H54 (cell line): ENCODE measurements around the gene ST6GALNAC6.
A peak's percentile ranks its signal among the peaks of the same experiment; 100 is the strongest.

Experiments used
- DNase-seq: peaks from one replicate; pipeline ENCODE4 v3.0.0; 2011; ENCODE audit warnings: low spot score, mixed read lengths; ENCODE audit not compliant: insufficient read length
- FAIRE-seq: peaks from 3 replicates; lab custom pipeline; 2011; peaks lifted over from hg19 to GRCh38; lab: Jason Lieb, UNC
- POLR2A ChIP-seq: IDR thresholded peaks from 2 replicates; pipeline ENCODE4 v1.6.1; 2011; ENCODE audit warnings: low read depth, mild to moderate bottlenecking, low read length

The ST6GALNAC6 gene

GRCh38 chr9:127904561-127905003 is 5.2 kb upstream of the ST6GALNAC6 start:
- FAIRE-seq = no peak
- TF ChIP-seq POLR2A = no peak
- no peak for DNase-seq

GRCh38 chr9:127903557-127904475 is 4.4 kb upstream of the ST6GALNAC6 start:
- TF ChIP-seq POLR2A = no peak
- no peak for DNase-seq
- FAIRE-seq = no peak

- peak; percentile 15; the same call in 1 of the 2 replicates for TF ChIP-seq POLR2A
- DNase-seq (no peak), FAIRE-seq (no peak)
Measured at GRCh38 chr9:127898433-127899127, 823 bp downstream of the ST6GALNAC6 start.

GRCh38 chr9:127897193-127897692 is 2.2 kb downstream of the ST6GALNAC6 start:
- TF ChIP-seq POLR2A = no peak
- FAIRE-seq (no peak), DNase-seq (no peak)

GRCh38 chr9:127896395-127897192 is 2.8 kb downstream of the ST6GALNAC6 start:
- DNase-seq = no peak
- no peak for FAIRE-seq
- TF ChIP-seq POLR2A = no peak

GRCh38 chr9:127895811-127896210 is 3.6 kb downstream of the ST6GALNAC6 start:
- no peak for FAIRE-seq
- no peak for TF ChIP-seq POLR2A
- DNase-seq = no peak

GRCh38 chr9:127893392-127893791 is 6.0 kb downstream of the ST6GALNAC6 start:
- DNase-seq (no peak), FAIRE-seq (no peak)
- TF ChIP-seq POLR2A = no peak

GRCh38 chr9:127892831-127893230 is 6.6 kb downstream of the ST6GALNAC6 start:
- no peak for DNase-seq
- no peak for FAIRE-seq
- no peak for TF ChIP-seq POLR2A

GRCh38 chr9:127890053-127890452 is 9.3 kb downstream of the ST6GALNAC6 start:
- DNase-seq = no peak
- FAIRE-seq = no peak
- no peak for TF ChIP-seq POLR2A

GRCh38 chr9:127887792-127888191 is 11.6 kb downstream of the ST6GALNAC6 start:
- TF ChIP-seq POLR2A = no peak
- DNase-seq (no peak), FAIRE-seq (no peak)

- no peak for DNase-seq
- no peak for TF ChIP-seq POLR2A
- no peak for FAIRE-seq
Measured at GRCh38 chr9:127886401-127886972, 12.9 kb downstream of the ST6GALNAC6 start.

GRCh38 chr9:127885508-127886281 is 13.7 kb downstream of the ST6GALNAC6 start:
- no peak for TF ChIP-seq POLR2A
- DNase-seq = no peak
- FAIRE-seq = no peak
